ENCODE results near the gene IL17RB.

Gene IL17RB, protein sequence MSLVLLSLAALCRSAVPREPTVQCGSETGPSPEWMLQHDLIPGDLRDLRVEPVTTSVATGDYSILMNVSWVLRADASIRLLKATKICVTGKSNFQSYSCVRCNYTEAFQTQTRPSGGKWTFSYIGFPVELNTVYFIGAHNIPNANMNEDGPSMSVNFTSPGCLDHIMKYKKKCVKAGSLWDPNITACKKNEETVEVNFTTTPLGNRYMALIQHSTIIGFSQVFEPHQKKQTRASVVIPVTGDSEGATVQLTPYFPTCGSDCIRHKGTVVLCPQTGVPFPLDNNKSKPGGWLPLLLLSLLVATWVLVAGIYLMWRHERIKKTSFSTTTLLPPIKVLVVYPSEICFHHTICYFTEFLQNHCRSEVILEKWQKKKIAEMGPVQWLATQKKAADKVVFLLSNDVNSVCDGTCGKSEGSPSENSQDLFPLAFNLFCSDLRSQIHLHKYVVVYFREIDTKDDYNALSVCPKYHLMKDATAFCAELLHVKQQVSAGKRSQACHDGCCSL

DNA sequence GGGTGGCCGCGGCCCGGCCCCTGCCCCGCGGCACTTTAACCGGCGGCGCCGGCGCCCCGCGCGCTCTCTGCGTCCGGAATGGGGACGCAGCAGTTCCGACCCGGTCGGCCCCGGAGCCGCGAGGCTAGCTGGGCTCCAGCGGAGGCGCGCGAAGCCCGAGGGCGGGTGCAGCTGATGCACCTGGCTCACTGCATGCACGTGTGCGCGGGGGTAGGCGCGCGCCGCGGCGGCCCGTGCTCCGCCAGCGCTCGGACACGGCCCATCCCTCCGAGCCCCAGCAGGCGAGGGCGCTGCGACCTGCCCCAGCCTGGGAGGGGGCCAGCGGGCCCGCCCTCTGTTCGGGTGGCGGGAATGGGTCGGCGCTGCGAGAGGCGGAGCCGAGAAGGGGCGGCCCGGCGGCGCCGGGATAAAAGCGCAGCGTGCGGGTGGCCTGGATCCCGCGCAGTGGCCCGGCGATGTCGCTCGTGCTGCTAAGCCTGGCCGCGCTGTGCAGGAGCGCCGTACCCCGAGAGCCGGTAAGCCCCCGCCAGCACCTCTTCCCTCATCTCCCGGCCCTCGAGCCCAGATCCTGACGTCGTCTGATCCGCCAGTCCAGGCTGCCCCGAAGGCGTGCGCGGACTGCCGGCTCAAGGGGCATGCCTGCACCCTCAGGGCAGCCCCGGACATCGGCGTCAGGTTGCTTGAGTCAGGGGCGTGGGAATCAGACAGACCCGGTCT lies at the start of gene IL17RB, which contains the start of gene CHDH:
Gene IL17RB (plus strand): TSS at position 435 of the 717 bp plus-strand sequence. CDS start 21 bp downstream, at position 456.
Gene CHDH (minus strand): TSS at position 286 of the 717 bp plus-strand sequence. CDS start 22,411 bp downstream, outside the sequence.
- DNase-seq: no peak

DNA sequence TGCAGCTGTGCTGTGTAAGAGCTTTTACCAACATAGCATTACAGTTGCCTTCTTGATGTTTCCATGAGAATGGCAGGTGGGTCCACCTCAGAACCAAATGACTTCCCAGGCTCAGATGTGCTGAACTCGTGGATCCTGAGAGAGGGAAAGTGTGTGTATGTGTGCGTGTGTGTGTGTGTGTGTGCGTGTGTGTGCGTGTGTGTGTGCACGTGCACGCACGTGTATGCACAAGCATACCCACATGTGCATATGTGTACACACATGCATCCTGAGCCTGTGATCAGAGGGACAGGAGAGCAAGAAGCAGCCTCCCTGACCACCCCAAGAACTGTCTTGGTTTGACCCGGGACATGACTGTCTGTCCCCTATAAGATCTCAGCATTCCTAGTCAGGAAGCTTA lies 48.2 kb upstream of the IL17RB start:
- DNase-seq: no peak

DNA sequence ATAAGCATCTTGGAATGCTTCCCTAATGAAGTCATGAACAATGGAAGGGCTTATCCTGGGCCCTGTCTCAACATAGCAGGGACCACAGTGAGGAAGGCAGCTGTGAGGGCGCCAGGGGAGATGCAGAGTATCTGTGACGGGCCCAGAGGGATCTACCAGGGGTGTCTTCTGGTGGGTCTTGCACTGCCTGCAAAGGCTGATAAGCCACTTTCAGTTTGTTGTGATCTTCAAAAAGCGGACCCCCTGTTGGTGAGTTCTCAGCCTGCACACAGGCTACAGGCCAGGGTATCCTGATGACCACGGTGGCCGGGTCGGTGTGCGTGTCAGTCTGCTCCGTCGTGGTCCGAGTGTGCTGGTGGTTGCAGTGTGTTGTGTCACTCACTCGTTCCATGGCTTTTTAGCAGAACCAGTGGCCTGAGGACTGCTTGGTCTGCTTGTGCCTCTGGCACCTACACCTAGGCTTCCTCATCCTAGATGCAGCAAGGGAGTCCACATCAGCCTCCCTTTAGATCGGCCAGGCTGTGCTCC lies 47.0 kb upstream of the IL17RB start:
- no peak for DNase-seq

DNA sequence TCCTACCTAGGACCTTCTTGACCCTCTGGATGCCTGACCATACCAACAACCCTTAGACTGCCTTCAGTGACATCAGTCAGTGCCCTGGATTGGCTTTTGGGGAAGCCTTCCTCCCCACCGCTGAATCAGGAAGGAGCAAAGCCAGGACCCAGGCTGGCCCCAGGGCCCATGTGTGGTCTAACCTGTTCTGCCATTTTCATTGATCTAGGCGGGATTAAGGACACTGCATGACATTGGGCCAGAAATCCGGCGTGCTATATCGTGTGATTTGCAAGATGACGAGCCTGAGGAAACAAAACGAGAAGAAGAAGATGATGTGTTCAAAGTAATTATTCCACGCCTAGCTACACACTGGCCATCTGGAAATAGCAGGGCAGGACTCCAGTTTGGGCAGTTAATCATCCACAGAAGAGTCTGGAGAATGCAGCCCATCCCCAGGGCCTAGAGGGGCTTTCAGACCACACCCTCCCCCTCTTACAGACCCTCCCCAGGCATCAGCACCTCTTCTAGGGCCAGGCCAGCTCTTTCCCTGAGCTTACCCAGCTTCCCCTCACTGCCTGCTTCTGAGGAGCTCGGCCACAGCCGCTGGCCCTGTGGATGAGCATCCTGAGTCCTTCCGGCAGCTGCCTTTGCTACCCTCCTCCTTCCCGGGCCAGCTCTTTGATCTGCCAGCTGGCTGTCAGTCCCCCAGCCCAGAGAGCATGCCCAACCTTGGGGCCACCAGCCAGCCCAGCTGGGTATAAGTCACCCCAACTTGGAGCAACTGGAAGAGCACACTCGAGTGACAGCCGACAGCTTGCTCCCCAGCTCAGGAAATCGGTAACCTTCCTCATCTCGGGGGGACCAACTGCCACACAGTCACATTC lies 46.1 kb upstream of the IL17RB start:
- DNase-seq: no peak

DNA sequence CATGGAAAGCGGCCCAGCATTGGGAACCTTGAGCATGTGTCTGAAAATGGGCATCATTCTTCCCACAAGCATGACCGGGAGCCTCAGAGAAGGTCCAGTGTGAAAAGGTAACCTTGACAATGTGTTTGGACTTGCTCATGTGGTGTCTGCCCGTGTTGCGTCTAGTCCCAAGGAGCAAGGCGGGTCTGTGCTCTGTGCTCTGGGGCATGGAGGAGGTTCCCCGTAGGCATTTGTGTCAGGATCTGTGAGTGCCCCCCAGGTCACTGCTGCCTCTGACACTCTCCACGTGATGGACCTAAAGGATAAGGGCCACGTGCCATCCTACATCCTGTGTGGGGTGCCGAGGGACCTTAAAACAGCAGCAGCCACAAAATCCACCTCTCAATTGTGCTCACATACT lies 45.0 kb upstream of the IL17RB start:
- DNase-seq: no peak

DNA sequence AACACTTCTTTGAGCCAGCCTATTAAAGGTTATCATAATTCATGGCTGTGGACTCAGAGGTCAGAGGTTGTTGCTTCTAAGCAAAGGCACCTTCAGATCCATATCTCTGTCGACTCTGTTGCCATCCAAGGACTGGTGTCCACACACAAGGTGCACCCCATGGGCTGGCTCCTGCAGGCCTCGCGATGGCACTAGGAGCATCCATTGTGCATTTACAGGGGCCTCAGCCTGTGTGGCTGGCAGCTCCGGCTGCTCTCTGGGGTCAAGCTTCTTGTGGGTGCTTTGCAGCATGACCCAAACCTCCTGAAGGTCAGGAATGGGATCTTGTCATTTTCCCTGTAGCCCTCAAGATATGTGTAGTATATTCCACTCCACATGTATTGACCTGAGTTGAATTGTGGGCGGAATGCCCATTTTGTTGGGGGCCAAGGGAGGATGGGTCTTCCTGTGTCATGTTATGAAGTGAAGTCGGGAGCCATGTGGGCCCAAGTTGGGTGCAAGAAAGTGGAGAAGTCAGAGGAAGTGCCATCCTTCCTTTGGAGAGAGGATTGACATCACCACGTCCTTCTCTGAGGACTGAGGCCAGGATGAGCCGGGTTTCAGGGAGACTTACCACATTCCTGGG lies 44.0 kb upstream of the IL17RB start:
- no peak for DNase-seq

DNA sequence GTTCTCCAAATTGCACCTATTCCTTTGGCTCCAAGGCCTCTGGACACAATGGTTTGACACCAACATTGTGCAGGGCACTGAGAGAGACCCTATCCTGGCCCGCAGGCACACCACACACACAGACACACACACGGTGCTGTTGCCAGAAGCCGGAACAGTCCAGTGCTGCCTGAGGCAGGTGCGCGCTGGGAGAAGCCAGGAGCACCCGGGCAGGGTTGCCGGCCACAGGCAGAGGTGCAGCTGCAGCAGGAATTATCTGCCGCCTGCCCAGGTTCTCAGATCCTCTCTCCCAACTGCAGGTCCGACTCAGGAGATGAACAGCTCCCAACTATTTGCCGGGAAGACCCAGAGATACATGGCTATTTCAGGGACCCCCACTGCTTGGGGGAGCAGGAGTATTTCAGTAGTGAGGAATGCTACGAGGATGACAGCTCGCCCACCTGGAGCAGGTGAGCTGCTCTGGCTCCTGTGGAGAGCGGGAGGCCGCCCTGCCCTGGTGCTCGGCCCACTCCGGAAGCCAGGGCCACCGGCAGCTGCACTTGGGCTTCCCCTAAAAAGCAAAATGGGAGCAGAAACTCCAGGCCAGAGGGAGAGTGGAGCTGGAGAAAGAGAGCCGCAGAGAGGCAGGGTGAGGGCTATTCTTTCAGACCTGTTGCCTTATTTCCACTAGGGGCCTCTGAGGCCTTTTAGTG lies 43.1 kb upstream of the IL17RB start:
- DNase-seq: no peak

DNA sequence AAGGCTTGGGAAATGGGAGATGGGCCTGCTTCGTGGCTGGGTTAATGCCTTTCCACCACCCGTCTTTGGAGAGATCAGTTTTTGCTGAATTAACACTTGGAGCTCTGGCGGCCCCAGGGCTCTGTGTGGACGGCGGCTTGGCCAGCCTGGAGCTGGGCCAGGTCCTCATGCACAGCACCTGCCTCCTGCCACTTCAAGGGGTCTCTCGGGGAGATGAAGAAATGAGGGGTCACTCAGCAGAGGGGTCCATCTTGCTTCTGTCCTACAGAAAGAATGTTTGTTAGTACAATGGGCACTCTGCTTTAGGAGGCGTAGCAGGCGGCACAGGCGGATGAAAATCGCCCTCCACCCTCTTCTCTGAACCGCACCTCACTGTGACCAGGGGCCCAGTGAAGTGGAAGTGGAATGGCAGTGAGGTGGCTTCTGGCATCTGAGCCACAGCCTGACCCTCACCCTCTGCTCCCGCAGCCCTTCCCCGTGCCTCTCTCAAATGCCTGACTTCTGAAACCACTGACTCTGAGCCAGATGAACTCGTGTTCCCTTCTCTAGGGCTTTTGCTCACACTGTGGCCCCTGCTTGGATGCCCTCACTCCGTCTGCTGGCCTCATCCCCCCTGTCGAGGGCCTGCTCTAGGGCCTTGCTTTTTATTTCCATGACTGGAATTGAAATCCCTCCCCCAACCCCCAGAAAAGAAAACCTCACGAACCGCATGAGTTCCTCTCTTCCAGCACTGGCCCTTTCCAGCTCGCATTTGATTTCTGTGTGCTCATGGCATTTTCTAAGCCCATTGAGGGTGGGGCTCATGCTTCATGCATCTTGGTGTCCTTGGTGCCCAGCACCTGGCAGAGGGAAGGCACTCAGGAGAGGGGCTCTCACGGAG lies 42.3 kb upstream of the IL17RB start:
- DNase-seq: no peak

DNA sequence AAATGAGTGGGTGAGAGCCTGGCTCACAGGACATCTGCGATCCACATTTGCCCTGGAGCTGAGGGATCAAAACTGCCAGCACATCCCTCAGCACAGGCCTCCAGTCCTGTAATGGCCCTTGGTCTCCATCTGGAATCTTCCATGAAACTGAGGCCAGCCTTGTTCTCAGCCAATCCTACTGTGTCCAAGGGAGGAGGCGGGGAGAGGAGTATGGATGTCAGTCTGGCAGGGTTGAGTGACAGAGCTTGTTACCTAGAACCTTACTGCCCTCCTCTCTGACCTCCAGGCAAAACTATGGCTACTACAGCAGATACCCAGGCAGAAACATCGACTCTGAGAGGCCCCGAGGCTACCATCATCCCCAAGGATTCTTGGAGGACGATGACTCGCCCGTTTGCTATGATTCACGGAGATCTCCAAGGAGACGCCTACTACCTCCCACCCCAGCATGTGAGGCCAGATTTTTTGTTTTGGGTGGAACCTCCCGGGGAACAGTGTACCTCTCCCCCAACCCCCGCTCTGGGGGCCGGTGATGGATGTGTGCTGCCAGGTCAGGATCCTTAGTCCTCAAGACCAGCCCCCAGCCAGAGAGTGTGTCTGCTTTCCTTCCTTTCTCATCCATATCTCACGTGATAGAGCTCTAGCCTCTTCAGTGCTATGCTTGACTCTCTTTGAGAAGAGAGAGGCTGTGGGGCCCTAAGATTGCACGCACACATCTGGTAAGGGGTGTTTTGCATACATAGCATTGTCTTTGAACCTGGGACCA lies 41.5 kb upstream of the IL17RB start:
- DNase-seq: no peak

DNA sequence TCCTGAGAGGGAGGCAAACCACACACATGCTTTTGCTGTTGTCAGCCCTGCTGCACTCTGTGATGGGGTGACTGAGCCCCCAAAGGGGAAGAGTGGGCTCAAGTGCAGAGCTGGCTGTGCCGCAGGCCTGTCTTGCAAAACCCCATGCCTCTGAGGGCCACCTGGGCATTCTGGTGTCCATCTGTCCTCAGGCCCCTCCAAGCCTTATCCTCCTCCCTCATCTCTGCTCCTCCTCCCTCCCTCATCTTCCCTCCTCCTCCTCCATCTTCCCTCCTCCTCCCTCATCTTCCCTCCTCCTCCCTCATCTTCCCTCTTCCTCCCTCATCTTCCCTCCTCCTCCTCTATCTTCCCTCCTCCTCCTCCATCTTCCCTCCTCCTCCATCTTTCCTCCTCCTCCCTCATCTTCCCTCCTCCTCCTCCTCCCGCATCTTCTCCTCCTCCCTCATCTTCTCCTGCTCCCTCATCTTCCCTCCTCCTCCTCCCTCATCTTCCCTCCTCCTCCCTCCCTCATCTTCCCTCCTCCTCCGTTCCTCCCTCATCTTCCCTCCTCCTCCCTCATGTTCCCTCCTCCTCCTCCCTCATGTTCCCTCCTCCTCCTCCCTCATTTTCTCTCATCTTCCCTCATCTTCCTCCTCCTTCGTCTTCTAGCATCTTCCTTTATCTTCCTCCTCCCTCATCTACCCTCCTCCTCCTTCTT lies 40.8 kb upstream of the IL17RB start:
- no peak for DNase-seq

DNA sequence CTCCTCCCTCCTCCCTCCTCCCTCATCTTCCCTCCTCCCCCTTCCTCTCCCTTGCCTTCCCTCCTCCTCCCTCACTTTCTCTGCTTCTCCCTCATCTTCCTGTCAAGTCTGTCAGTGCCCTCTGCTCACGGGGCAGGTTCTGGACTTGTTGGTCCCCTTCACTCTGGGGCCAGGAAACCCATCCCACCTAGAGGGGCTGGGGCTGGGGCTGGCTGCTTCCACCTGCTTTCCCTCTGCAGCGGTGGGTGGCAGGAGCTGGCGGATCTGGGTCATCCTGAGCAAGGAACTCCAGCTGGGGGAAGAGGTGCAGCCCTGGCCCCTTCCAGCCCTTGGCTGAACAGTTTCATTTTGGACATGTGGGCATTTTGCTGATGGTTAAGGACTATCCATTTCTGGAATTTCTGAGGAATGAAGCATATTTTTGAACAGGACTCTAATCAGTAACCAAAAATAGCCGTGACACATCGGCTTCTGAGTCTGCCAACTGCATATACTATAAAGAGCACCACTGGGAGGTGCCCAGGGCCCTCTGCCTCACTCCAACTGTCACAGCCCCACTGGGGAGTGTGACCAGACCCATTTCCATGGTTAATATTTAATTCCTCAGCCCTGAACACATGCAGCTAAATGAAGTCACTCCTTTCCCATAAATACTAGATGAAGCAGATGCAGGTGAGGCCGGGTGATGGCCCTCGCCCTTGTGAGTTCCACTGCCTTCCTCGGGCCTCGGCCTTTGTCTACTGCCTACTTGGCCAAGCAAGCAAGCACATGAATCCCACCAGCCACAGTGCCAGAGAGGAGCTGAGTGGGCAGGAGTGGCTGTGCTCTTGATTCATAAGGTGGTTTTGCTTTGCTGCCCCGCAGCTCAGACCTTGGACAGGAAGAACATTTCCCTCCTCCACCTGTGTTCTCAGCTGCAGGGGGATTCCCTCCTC lies 39.9 kb upstream of the IL17RB start:
- DNase-seq: no peak

DNA sequence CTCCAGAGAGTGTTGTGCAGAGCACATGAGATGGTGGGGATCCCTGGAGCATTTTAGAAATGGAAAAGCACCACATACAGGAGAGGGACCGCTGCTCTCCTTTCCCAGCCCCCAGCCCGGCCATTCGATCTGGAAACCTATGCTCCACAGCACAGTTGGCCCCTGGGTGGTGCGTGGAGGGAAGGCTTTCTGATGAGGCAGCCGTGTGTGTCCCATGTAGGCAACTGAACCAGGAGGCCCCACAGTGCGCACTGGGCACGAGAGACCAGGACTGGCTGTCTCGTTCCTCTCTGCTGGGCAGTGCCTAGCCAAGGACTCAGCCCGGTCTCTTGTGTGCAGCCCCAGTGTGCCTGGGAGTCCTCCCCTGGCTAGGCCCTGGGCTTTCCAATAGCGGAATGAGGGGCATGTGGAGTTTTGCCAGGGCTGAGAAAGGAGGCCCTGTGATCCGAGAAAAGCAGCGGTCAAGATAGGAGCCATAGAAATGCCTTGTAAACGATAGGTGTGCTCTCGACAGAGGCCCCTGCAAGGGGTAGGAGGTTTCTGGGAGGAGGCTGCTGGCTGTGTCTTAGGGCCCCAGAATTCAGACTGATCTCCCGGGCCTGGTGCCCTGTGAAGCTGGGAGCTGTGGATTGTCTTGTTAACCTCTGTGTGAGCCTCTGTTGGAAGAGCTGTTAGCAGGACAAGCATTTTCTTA lies 39.1 kb upstream of the IL17RB start:
- DNase-seq: no peak

DNA sequence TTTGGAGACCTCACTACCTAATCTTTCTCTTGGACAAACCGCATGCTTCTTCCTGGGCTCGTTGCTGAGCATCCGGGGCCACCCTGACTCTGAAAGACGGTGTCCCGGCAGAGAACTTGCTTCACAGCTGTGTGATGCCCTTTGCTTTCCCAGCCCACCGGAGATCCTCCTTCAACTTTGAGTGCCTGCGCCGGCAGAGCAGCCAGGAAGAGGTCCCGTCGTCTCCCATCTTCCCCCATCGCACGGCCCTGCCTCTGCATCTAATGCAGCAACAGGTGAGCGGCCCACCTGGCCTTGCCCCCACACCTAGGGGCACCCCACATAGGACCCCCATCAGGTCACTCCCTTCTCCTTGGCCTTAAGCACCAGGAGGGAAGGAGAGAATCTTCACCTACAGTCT lies 37.9 kb upstream of the IL17RB start:
- DNase-seq: no peak

DNA sequence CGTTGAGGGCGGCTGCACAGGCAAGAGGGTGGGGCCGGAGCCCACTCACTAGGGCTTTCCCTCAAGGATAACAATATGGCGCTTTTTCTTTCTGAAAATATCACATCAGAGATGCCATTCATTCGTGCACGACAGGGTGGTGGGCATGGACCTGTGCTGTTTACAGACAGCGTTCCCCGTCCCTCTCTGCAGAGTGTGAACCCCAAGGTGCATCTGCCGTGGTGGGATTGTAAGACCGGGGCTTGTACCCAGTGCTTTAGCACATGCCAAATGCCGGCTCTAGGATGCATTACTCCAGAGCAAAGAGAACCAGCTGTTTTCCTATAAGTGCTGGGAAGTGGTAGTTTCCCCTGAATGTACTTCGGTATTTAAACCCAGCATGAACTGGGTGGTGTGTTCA lies 37.1 kb upstream of the IL17RB start:
- no peak for DNase-seq

DNA sequence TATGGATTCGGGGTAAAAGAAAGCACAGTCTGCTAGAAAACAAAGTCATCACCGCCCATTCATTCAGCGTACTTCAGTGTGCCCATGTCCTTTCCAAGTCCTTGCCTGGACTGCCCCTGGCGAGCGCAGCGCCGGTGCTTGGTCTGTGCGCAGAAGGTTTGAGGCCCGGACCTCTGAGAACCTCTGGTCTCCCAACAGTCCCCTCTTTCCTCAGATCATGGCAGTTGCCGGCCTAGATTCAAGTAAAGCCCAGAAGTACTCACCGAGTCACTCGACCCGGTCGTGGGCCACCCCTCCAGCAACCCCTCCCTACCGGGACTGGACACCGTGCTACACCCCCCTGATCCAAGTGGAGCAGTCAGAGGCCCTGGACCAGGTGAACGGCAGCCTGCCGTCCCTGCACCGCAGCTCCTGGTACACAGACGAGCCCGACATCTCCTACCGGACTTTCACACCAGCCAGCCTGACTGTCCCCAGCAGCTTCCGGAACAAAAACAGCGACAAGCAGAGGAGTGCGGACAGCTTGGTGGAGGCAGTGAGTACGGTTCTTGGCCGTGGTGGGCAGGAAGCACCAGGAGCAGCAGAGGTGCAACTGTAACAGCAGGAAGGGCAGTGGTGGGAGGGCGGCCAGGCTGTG lies 36.5 kb upstream of the IL17RB start:
- no peak for DNase-seq

DNA sequence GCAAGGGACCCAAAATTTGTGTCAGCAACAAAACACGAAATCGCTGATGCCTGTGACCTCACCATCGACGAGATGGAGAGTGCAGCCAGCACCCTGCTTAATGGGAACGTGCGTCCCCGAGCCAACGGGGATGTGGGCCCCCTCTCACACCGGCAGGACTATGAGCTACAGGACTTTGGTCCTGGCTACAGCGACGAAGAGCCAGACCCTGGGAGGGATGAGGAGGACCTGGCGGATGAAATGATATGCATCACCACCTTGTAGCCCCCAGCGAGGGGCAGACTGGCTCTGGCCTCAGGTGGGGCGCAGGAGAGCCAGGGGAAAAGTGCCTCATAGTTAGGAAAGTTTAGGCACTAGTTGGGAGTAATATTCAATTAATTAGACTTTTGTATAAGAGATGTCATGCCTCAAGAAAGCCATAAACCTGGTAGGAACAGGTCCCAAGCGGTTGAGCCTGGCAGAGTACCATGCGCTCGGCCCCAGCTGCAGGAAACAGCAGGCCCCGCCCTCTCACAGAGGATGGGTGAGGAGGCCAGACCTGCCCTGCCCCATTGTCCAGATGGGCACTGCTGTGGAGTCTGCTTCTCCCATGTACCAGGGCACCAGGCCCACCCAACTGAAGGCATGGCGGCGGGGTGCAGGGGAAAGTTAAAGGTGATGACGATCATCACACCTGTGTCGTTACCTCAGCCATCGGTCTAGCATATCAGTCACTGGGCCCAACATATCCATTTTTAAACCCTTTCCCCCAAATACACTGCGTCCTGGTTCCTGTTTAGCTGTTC lies 35.0 kb upstream of the IL17RB start:
- DNase-seq: no peak

Data from CD4-positive, alpha-beta T cell treated with Interleukin-4 for 4 hours (primary cell).